Cerebellar cortex (tissue), 1 donor: ENCODE data around the gene AOPEP.

ENCODE experiments used
- DNase-seq: peaks from one replicate; pipeline ENCODE4 v3.0.0-alpha.2; 2015; ENCODE audit warnings: low spot score

The AOPEP gene

DNA sequence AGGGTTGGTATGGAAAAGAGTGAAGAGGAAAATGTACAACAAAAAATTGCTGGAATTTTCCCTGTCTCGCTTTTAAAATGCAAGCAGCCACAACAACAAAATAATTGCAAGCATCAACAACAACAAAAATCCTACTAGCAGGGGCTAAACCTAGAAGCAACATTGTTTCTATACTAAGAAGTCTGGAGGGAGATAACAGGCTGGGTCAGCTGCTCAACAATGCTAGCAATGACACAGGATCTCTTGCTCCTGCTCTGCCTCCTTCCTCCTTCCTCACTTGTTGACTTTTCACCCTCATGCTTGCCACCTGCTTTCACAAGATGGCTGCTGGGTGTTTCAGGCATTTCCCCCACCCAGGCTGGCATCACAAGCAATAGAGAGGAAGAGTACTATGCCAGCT is 7.6 kb upstream of the AOPEP start:
- no peak for DNase-seq

DNA sequence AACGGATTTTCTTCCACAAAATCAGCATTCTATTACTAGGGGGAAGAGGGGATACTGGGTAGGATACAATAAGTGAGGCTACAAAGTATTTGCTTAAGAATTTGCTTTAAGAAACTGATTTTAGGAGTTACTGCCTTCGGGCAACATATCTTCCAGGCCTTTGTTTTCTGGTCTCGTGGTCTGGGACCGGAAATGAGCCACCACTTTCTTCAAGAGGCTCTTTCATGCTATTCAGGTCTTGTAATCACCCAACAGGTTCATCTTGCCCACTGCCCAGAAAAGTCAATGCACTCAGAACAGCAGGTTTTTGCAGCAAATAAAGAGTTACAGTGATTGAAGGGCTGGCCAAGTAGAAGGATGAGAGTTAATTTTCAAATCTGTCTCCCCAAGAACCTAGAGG is 6.6 kb upstream of the AOPEP start:
- DNase-seq = no peak

DNA sequence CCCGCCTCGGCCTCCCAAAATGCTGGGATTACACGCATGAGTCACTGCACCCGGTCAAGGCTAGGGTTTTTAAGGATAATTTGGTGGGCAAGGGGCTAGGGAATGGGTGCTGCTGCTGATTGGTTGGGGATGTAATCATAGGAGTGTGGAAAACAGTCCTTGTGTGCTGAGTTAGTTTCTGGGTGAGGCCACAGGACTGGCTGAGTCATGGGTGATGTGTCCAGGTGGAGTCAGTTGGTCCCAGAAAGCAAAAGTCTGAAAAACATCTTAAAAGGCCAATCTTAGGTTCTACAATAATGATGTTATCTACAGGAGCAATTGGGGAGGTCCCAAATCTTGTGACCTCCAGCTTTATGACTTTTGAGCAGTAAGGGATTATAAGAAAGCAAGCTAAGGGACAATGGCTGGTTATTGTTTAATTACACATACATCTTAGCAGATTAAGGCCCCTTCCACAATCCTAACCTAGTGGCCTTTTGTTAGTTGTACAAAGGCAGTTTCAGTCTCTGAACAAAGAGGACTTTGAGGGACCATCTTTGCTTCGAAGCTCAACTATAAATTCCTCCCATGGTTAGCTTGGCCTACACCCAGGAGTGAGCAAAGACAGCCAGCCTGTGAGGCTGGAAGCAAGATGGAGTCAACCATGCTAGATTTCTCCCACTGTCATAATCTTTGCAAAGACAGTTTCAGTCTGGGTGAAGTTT is 5.5 kb upstream of the AOPEP start:
- DNase-seq = no peak

DNA sequence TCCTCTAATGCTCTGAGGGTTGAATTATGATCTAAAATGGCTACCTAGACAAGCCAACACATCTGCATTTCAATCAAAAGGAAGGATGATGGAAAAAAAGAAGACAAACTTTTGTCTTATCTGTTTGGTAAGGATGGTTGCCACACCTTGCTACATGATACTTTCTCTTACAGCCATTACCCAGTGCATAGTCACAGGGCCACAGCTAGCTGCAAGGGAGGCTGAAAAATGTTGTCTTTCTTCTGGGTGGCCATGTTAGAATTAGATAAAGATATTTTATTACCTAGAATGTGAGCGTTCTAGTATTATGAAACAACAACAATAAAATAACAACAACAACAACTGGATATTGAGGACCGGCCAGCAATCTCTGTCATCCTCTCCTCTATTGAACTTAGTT is 4.7 kb upstream of the AOPEP start:
- no peak for DNase-seq

DNA sequence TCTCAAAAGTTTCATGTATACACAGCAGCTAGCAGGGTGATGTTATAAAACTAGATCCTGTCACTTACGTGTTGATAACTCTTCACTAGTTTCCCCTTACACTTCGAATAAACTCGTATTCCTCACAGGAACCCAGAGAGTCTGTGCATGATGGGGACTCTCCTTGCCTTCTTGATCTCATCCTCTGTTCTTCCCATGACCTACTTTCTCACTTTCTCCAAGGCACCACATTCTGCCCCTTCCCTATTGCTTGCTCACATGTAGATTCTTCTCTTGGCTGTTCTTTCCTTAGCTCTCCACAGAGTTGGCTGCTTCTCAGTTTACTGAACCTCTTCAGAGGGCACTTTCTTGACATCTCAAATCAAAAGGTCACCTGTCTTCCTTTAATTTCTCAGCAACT is 1.2 kb upstream of the AOPEP start:
- no peak for DNase-seq

DNA sequence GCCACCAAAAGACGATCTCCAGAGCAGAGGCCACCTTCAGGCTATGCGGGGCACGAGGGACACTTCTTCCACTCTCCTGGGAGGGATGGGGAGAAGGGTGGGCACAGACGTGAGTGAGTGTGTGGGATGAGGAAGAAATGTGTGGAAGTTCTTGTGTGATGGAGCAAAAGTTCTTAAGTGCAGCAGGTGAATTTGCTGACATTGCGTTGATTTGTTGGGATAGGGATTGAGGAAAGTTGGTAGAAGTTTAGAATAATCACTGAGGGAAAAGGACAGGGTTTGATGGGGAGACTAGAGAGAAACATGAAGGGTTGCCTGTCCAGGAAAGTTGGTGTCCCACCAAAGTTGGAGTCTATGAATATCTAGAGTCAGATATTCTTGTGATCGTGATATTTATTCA is 2.2 kb downstream of the AOPEP start:
- no peak for DNase-seq

DNA sequence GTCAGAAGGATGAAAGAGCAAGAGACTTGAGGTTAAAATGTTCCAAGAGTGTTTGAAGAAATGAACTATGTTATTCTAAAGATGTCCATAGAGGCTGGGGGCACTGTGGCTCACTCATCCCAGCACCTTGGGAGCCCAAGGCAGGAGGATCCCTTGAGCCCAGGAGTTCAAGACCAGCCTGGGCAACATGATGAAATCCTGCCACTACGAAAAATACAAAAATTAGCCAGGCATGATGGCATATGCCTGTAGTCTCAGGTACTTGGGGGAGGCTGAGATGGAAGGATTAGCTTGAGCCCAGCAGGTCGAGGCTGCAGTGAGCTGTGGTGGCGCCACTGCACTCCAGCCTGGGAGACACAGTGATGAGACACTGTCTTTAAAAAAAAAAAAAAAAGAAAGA is 2.7 kb downstream of the AOPEP start:
- DNase-seq = no peak

DNA sequence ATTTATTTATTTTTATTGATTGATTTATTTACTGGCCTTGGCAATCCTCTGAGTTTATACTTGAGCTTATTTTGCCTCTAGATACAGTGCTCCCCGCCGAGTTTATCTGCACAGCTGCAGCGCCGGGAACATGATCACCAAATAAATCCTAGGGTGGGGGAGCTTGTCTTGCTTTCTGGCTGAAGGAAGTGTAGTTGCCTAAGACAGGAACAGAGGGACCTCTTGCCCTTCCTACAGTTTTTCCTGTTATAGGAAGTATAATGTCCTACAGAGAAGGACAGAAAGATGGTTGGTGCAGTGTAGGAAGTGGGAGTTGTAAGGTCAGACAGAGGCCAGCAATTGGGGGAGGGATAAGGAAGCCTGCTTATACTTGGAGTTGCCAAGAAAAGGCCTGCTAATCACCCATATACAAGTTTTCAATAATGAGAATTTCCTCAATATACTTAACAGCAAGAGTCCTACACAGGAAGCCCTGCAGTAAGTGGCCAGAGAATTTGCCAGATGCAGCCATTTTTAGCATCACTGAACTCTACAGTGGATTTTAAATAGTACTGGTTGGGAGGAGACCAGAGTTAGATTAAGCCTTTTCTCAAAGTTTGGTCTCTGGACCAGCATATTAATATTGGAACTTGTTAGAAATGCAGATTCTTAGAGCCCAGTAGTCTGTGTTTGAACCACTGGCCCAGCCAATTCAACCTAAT is 7.7 kb downstream of the AOPEP start:
- DNase-seq = no peak

DNA sequence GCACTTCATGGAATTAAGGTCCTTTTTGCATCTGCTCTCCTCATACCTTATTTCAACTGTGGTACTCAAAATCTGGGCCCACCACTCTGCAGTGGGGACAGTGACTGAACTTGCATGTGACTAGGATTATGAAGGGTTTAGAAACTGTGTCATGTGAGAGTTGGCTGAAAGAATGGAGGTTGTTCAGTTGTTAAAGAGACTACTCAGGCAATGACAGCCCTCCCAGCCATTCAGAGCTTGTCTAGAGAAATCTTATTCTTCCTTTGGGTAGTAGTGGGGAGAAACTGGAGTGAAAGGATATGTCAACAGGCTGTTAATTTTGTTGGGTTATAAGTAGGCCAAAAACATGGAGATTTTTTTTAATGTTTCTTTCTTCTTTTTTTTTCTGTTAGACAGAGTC is 10.3 kb downstream of the AOPEP start:
- DNase-seq = no peak

DNA sequence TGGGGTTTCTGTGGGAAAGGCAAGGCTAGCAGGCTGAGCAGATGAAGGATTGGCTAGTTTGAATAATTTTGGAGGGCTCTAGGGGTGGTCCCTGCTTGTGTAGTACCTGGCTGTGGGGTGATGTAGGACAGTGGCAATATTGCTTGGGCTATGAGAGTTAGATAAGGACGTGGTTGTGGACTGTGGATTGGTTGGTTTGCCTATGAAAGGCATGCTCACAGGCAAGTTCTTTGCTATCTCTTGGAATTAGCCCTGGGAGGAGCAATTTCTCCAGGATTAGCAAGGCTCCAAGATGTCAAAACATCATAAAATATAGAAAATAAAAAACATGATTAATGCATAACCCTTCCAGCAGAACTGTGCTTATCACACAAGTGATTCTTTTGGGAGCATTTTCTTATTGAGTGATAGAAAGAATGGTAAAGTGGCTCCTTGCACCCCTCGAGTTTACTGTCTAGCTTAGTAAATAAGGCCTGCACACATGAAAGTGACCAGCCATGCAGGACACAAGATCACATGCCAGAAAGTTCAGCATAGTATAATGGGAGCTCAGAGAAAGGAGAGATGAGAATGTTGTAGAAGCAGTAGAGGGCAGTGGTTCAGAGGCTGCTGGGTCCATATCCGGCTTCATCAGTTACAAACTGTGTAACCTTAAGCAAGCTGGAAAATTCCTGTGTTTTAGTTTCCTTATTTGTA is 13.8 kb downstream of the AOPEP start:
- DNase-seq = no peak

DNA sequence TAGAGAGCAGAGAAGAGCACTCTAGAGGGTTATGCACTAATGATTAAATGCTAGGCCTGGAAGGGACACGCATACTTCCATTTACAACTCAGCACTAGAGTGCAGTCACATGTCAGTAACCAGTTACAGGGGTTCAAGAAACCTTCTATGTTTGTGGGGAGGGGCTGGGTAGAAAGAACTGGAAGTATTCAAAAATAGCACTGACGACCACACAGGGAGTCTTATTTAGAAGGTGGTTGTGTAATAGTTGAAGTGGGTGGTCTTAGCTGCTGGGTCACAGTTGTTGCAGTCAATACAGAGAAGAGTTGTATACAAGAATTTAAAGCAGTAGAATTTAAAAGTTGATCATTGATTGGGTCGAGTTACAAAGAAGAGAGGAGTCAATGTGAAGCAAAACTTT is 15.4 kb downstream of the AOPEP start:
- DNase-seq = no peak

DNA sequence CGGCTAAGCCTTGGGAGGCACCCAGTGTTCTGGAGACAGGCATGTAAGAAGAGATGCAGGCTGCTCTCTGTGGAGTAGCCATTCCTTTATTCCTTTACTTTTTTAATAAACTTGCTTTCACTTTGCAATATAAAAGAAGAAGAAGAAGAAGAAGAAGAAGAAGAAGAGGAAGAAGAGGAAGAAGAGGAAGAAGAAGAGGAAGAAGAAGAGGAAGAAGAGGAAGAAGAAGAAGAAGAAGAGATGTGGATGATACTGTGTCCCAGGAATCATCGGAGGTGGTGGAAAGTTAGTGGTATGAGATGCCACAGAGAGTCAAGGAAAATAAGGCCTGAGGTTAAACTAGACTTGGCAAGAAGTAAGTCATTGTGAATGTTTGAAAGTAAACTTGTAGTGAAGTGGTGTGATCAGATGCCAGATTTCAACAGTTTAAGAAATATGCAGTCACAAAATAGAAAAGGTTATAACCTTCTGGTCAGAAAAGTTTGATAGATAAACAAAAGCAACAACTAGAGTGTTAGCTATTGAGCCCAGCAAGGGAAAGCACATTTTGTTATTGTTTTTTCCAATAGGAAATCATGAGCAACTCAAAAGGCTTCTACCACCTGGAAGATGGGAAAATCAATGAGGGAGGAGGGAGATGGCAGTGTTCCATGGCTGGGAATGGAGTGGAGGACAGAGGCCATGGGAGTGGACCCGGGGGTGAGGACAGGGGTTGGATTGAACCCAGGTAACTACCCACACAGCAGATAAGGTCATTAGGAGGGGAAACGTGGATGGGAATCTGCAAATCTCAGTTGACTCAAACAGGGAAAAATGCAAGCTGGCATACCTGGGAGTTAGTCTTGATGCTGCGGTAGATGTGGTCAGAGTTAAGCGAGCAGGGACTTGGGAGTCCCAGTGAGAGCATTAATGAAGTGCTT is 16.8 kb downstream of the AOPEP start:
- no peak for DNase-seq

DNA sequence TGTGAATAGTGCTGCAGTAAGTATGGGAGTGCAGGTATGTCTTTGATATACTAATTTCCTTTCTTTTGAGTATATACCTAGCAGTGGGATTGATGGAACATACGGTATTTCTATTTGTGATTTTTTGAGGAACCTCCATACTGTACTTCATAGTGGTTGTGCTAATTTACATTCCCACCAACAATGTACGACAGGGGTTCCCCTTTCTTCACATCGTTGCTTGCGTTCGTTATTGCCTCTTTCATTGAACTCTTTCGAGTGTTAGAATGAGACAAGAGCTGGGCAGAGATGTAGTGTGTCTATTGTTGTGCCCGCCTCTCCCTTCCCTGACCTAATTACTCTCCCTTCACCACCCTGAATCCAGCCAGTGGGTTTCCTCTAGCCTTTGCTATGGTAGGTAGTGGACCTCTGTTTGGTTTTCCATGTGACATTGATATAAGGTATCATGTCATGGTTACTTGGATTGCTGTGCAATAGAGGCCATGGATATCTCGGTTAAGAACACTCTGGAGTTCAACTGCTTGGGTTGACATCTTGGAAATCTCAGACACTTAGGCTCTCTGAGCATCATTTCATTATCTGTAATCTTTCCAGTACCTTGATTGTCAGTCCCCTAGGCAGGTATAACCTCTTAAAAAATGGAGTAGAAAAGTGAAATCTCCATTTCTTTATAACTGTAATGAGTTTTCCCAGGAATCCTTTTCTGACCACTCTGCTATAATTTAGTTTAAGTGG is 19.5 kb downstream of the AOPEP start:
- DNase-seq = no peak

DNA sequence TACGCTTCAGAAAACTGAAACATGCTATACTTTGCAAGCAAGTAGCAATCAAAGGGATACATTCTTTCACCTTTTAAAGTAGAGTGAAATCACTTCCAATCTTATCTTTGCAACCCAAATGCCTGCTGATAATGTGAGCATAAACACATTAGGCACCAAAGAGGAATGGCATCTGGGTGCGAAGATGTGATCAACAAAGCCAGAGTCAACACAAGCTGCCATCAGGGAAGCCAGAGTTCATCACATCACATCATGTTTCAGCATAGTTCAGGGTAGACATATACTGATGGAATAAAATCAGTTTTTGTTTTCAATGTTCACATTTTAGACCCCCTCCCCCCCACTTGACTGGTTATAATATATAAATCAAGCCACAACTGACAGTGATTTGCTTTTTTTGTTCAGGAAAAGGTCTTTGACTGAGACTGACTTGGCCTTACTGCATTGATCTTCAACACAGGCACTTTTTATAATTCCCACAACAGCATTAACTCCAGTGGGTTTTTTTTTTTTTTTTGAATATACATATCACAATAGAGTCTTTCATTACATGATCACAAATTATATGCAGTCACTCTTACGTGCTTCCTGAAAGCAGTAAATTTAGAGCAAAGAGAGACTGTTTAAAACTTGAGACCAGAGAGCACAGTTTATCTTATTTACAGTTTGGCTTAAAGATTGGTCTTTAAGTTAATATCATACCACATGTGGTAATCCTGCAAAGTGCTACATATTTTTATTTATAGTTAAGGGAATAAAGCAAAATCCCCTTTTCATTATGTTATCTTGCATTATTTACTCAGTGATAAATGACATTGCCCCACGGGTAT is 20.3 kb downstream of the AOPEP start:
- DNase-seq = no peak

DNA sequence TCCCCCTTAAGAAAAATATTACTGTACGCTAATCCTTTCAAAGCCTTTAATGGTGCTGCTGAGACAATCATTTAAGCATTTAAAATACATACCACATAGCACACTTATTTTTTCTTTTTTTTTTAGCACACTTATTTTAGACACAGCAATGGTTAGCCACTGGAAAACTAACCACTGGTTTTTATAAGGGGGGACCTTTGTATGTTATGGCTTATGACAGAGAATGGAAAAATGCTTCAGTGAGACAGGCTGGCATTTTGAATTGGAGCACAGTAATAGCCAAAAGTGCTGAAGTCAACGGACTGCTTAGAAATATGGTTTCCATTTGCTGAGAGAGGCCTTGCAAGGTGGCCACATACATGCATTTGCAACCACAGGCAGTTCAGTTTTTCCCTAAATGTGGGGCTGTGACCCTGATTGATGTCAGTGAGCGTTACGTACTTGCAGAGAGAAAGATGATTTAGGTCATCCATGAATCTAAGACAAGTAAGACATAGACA is 28.5 kb downstream of the AOPEP start:
- DNase-seq = no peak

DNA sequence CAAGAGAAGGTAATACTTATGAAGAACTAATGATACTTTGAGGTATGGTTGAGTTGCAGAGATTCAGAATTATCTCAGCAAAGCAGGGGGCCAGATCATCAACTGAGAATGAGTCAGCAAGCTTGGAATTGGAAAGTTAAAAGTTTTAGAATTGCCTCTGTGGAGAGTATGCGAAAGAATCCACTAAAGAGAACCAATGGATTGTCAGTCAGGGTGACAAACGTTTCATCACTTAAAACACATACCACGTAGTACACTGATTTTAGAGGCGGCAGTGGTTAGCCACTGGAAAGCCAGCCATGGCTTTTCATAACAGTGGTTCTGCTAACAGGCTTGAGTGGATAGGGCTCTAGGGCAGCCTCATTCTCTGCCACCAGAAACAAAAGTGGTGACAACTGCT is 30.7 kb downstream of the AOPEP start:
- DNase-seq = no peak

DNA sequence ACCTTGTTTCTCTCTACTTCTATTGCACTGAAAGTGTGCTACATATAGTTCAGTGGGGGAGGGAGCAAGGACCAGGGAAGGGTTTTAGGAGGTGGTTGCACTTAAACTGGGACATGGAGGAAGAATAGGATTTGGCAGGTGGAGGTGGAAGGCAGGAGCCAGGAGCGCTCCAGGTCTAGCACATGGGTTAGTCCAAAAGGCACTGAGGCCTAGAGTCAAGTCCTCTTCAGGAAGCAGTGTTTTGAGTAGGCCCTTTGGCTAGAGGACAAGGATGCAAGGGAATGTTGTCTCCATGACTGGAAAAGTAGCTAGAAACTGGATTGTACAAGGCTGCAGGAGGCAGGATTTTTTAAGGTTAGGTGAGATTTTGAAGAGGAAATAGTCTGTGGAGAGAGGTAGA is 31.5 kb downstream of the AOPEP start:
- no peak for DNase-seq

DNA sequence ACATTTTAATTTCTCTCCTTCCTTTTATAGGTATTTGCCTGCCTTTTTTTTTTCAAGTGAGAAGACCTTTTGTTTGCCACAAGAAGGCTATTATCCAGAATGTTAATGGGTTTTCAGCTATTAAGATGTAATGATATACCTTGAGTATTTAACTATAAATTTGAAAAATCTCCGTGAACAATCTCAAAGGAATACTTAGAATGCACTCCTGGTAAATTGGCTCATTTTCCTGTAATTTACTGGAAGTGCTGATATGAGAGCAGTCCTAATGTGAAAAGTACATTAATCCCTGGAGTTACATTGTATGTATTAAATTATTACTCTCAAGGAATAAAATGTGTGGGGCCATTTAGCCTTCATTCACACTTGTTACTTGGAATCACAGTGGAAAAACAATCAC is 32.4 kb downstream of the AOPEP start:
- no peak for DNase-seq

DNA sequence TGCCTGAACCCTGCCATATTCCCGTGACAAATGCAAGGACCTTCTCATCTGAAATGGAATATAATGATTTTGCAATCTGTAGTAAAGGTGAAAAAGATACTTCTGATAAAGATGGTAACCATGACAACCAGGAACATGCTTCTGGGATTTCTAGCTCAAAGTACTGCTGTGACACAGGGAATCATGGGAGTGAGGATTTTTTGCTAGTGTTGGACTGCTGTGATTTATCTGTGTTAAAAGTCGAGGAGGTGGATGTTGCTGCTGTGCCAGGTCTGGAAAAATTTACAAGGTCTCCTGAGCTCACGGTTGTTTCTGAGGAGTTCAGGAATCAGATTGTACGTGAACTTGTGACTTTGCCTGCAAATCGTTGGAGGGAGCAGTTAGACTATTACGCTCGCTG is 33.5 kb downstream of the AOPEP start:
- no peak for DNase-seq

DNA sequence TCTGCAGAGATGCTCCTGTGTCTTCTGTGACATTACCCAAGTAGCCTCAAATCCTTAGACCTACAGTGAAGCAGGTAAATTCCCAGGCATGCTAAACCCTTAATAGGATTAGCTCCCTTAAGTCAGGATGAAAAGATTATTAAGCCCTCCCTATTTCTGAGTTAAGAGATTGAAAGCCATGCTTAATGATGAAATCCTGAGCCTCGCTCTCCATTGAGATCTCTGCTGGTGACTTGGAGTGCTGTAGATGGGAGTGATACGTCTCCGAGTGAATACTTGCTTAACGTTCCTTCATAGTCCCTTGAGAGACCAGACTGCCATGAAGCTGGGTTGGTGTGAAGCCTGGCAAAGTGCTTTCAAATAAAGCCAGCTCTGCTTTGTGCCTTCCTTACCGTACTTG is 34.2 kb downstream of the AOPEP start:
- no peak for DNase-seq

DNA sequence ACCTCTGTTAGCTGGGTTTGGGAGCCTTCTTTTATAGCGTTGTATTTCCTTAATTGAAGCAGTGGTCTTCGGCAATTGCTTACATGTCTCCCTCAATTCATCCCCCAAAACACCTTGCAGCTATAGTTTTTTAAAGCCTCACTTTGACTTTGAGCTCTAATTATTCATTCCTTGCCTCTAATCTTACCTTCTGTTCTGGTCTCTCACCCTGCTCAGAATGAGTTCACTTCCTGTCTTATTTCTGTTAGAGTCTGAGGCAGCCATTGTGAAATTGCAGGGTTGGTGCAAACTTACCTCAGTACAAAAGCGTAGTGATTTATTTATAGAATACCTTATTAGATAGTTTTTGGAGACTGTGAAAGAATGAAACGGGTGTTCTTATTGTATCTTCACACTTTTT is 35.0 kb downstream of the AOPEP start:
- DNase-seq = no peak
